Subcutaneous abdominal adipose tissue (tissue), 5 donors: ENCODE data around the gene SNAP91.

Source experiments
- H3K27ac ChIP-seq: one replicate; pipeline ENCODE4 v1.7.0; 2013; ENCODE audit warnings: low read depth, mild to moderate bottlenecking, inconsistent platforms, low read length, moderate library complexity
- H3K27me3 ChIP-seq, 5 donors: one replicate each; pipeline ENCODE4 v1.7.0; 2013; ENCODE audit warnings: low read length in 5 of 5, inconsistent platforms in 1 of 5; ENCODE audit not compliant: control insufficient read depth in 5 of 5, insufficient read depth in 4 of 5
- H3K36me3 ChIP-seq, 5 donors: one replicate each; pipeline ENCODE4 v1.7.0; 2013; ENCODE audit warnings: low read length in 5 of 5; ENCODE audit not compliant: control insufficient read depth in 5 of 5, insufficient read depth in 5 of 5
- H3K4me1 ChIP-seq, 5 donors: one replicate each; pipeline ENCODE4 v1.7.0; 2013; ENCODE audit warnings: low read length in 5 of 5, mild to moderate bottlenecking in 3 of 5, moderate library complexity in 1 of 5; ENCODE audit not compliant: control insufficient read depth in 5 of 5, insufficient read depth in 5 of 5
- H3K4me3 ChIP-seq, 5 donors: one replicate each; pipeline ENCODE4 v1.7.0; 2013; ENCODE audit warnings: low read length in 5 of 5, low read depth in 1 of 5
- H3K9ac ChIP-seq, 5 donors: one replicate each; pipeline ENCODE4 v1.7.0; 2013; ENCODE audit warnings: low read length in 5 of 5, mild to moderate bottlenecking in 4 of 5, moderate library complexity in 3 of 5
- H3K9me3 ChIP-seq, 5 donors: one replicate each; pipeline ENCODE4 v1.7.0; 2013; ENCODE audit warnings: low read length in 5 of 5; ENCODE audit not compliant: control insufficient read depth in 5 of 5
- donor health status: healthy.
- donor health status: healthy.
- donor health status: healthy.
- donor health status: healthy.
- donor health status: healthy.

The SNAP91 gene

DNA sequence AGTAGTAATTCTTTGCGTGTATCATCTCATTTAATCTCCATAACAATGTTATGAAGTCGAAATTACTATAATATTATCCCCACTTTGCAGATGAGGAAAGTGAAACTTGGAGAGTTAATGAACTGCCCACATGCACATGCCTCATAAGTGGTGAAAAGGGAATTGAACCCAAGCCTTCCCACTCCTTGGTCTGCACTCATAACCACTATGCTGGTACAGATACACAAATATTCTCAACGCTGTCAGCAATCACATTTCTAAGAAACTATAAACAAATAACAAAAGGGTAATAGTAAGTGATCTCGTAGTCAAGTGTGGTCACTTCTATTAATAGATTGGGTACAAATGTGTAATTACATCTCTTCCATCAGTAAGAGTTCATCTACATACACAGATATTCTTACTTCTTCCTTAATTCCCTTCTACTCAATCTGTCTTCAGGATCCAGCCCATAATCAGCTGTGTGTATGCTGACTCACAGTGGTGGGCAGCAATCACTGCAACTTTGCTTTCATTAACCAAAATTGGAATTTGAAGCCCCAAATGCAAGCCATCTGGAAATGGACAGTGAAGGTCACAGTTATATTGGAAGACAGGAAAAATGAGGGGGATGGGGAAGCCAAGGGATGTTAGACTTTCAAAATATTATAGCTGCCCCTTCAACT, 190.0 kb downstream of the SNAP91 start:
- no peak overlapping the region for H3K9ac ChIP-seq
- H3K27me3 ChIP-seq = no peaks in the 10 kb centered on the region
- no peaks in the 10 kb centered on the region for H3K36me3 ChIP-seq
- no peaks in the 10 kb centered on the region for H3K4me1 ChIP-seq
- H3K27ac ChIP-seq = no peak overlapping the region
- no peaks in the 10 kb centered on the region for H3K9me3 ChIP-seq
- H3K4me3 ChIP-seq = no peak overlapping the region

DNA sequence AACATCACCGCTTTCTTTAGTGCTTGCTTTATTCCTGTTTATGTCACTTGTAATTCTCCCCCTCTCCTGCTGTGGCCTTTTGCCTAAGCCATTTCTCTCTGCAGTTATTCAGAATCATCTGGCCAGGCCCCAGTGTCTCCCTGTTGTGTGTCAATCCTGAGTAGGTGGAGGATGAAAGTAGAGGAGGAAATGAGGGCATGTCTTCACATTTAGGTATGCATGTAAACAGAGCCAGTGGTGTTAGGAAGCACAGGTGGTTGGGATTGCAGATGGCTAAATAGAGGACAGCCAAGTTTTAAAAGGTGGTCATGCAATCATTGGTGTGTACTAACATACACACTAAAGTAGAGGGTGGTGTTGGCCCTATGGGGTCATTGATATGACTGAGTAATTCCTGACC, 191.4 kb downstream of the SNAP91 start:
- no peak overlapping the region for H3K9ac ChIP-seq
- no peak overlapping the region for H3K27ac ChIP-seq
- no peaks in the 10 kb centered on the region for H3K36me3 ChIP-seq
- H3K4me1 ChIP-seq = peaks cover 0 to 5% (median 1%) of the 10 kb centered on the region in 5 donors
- no peak overlapping the region for H3K4me3 ChIP-seq
- H3K9me3 ChIP-seq = no peaks in the 10 kb centered on the region
- H3K27me3 ChIP-seq = no peaks in the 10 kb centered on the region

DNA sequence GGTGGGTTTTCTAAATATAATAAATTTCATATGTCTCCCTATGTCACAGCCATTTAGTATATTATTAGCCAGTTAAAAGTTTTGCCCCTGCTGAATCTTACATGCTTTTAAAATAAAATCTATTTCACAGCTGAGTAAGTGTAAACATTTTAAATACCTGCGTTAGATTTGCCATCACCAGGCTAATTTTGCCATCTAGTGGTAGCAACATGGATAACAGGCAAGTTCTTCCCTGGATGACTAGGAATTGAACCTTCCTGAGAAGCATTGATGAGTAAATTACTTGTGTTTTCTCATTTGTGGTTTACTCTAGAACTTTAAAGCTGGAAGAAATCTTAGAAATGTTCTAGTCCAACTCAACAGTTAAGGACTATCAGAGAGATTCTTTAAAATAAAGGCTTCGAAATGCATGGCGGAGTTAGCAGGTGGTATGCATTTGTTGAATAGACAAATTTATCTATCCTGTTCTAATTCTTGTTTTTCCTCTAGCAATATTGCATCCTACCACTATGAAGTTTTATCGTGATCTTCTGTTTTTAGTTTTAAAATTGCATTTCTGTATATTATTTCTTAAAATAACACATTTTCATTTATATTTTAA, 193.9 kb downstream of the SNAP91 start:
- no peaks in the 10 kb centered on the region for H3K27me3 ChIP-seq

DNA sequence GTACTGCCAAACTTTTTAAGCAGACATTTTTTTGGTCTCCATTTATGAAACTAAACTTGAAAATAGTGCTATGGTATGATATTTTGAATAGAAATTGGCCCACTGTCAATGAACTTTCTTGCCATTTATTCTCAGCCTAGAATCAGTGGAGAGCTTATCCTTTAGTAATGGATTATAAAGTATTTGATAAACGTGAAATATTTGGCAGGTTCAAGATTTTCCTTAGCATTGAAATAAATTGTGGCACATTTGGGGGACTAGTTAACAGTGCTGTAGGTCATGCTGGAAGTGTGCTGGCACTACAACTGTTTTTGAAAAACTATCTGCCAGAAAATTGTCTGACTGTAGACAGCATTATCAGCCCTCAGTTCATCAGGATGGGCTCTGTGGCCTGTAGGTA, 194.4 kb downstream of the SNAP91 start:
- Histone ChIP-seq H3K9ac (no peak overlapping the region), H3K9me3 (no peaks in the 10 kb centered on the region), H3K36me3 (no peaks in the 10 kb centered on the region), H3K4me1 (peaks cover 0 to 14% (median 10%) of the 10 kb centered on the region in 5 donors), H3K27ac (no peak overlapping the region), H3K27me3 (no peaks in the 10 kb centered on the region), H3K4me3 (no peak overlapping the region)

More for the DNA sequence above, 193.9 kb downstream of the SNAP91 start:
- H3K9ac ChIP-seq = no peak overlapping the region
- no peaks in the 10 kb centered on the region for H3K9me3 ChIP-seq
- H3K4me3 ChIP-seq = no peak overlapping the region
- peaks cover 0 to 14% (median 10%) of the 10 kb centered on the region in 5 donors for H3K4me1 ChIP-seq
- H3K27ac ChIP-seq = no peak overlapping the region
- no peaks in the 10 kb centered on the region for H3K36me3 ChIP-seq

DNA sequence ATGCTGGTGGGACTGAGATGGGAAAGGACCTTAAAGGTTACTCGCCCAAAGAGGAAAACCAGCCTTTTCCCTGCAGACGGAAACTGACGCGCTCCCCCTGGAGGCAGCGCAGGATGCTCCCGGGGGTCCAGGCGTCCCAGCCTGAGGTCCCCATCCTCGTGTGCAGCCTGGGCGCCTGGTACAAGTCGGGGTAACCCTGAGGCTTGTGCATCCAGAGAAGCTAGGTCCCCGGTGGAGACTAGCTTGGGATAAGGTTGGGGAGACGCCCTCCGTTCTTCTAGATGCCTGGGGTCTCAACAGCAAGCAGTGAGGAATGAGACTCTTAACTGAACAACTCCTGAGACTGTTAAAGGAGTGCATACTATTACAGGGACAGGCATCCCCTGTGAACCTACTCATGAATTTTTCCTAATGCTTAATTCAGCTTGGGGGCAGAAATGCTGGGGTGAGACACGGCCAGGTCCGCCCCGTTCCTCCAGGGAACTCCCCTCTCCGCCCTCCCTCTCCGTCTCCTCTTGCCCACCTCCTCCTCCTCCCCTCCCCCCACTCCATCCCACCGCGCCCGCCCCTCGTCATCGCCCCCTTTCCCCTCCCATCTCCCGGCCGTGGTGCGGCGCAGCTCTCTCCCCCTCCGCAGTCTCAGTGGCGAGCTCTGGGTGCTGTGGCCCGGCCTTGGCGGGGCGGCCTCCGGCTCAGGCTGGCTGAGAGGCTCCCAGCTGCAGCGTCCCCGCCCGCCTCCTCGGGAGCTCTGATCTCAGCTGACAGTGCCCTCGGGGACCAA, 196.8 kb downstream of the SNAP91 start, which contains the start of gene PRSS35:
Gene PRSS35 (plus strand): TSS at position 634 of the 781 bp plus-strand sequence. CDS start 10,908 bp downstream, outside the sequence.
- H3K27ac ChIP-seq = no peak within 1 kb of the TSS
- H3K4me3 ChIP-seq = peak within 1 kb of the TSS; percentile 51 to 76 (median 62)
- no peaks in the 10 kb centered on the region for H3K36me3 ChIP-seq
- H3K27me3 ChIP-seq = no peaks in the 10 kb centered on the region
- peaks cover 0 to 14% (median 10%) of the 10 kb centered on the region in 5 donors for H3K4me1 ChIP-seq
- H3K9me3 ChIP-seq = no peaks in the 10 kb centered on the region
- peak within 1 kb of the TSS in 3 of 5 donors; percentile 20 to 40 (median 22) for H3K9ac ChIP-seq

DNA sequence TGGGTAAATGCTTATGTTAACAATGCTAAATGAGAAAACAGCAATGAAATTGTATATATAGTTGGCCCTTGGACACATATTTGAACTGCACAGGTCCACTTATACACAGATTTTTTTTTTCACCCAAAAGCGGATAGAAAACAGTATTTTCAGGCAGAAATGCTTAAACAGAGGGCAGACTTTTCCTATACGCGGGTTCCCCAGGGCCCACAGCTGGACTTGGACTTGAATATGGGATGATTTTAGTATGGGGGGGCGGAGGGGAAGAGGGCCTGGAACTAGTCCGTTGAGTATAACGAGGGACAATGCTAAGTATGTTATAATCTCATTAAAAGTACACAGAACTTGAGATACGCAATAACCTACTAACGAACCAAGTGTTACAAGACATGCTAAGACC, 197.6 kb downstream of the SNAP91 start:
- Histone ChIP-seq H3K4me3 (no peak overlapping the region), H3K27ac (no peak overlapping the region), H3K27me3 (no peaks in the 10 kb centered on the region), H3K4me1 (peaks cover 0 to 14% (median 10%) of the 10 kb centered on the region in 5 donors), H3K9me3 (no peaks in the 10 kb centered on the region), H3K9ac (no peak overlapping the region), H3K36me3 (no peaks in the 10 kb centered on the region)

DNA sequence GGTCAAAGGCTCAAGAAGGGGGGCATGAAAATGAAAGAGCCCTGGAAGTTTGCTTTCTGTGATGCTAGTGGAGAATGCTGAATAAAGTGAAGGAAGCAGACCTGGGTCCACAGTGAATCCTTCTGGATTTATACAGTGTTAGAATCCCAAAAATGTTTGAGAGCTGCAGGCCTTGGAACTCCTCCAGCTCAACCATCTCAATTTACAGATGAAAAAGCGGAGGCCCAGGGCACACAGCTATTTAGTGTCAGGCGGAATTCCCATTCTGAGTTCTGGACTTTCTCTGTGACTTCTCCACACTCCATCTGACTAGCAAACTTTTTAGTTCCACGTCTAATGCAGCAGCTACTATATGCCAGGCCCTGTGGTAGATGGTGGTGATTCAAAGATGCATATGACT, 198.1 kb downstream of the SNAP91 start:
- H3K27ac ChIP-seq = no peak overlapping the region
- no peak overlapping the region for H3K9ac ChIP-seq

DNA sequence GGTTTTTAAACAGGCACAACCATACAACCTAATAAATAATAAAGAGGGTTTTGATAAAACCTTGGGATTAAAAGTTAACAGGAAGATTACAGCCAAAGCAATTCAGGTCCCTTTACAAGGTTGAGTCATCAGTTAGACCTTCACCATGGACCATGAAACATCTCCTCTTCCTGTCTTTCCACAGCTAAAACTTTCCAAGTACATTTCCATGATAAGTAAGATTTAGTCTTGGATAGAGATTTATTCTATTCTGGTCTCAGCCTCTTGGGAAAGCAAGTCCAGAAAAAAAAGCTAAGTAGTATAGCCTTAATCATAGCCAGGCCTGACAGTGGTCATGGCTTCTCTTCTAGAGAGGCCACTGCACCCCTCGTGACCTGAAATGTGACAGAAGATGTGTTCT, 199.5 kb downstream of the SNAP91 start:
- no peaks in the 10 kb centered on the region for H3K36me3 ChIP-seq

More for the DNA sequence above, 198.1 kb downstream of the SNAP91 start:
- Histone ChIP-seq H3K4me1 (peaks cover 0 to 14% (median 10%) of the 10 kb centered on the region in 5 donors), H3K27me3 (no peaks in the 10 kb centered on the region), H3K9me3 (no peaks in the 10 kb centered on the region), H3K36me3 (no peaks in the 10 kb centered on the region), H3K4me3 (no peak overlapping the region)

DNA sequence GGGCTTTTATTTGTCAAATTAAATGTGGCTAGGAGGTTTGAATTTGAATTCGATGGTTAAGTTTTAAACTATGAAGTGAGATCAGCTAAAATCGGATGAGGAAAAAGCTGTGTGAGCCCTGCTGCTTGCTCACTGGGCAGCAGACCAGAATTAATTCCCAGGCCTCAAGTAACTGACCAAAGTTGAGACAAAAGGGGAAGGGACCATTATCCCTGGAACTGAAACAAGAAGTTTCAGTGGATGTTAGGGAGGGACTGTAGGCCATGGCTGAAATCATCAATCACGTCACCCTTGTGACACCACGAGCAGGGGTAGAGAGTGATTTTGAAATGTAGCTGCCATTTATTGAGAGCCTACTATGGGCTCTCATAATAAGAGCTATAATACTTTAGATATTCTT, 203.5 kb downstream of the SNAP91 start:
- Histone ChIP-seq H3K9me3 (no peaks in the 10 kb centered on the region), H3K36me3 (no peaks in the 10 kb centered on the region), H3K27ac (peak overlapping the region; percentile 37), H3K9ac (no peak overlapping the region), H3K4me3 (no peak overlapping the region), H3K27me3 (no peaks in the 10 kb centered on the region), H3K4me1 (peaks cover 0 to 6% (median 4%) of the 10 kb centered on the region in 5 donors)

More for the DNA sequence above, 199.5 kb downstream of the SNAP91 start:
- H3K27ac ChIP-seq = no peak overlapping the region
- H3K27me3 ChIP-seq = no peaks in the 10 kb centered on the region
- H3K4me1 ChIP-seq = peaks cover 3 to 19% (median 11%) of the 10 kb centered on the region in 5 donors
- H3K4me3 ChIP-seq = no peak overlapping the region
- H3K9ac ChIP-seq = no peak overlapping the region
- H3K9me3 ChIP-seq = no peaks in the 10 kb centered on the region
